Ammon's horn (tissue), 1 donor: ENCODE data around the gene SSC5D.

Source experiments
- DNase-seq: peaks from one replicate; pipeline ENCODE4 v3.0.0-alpha.2; 2016; ENCODE audit warnings: low spot score

Gene SSC5D

DNA sequence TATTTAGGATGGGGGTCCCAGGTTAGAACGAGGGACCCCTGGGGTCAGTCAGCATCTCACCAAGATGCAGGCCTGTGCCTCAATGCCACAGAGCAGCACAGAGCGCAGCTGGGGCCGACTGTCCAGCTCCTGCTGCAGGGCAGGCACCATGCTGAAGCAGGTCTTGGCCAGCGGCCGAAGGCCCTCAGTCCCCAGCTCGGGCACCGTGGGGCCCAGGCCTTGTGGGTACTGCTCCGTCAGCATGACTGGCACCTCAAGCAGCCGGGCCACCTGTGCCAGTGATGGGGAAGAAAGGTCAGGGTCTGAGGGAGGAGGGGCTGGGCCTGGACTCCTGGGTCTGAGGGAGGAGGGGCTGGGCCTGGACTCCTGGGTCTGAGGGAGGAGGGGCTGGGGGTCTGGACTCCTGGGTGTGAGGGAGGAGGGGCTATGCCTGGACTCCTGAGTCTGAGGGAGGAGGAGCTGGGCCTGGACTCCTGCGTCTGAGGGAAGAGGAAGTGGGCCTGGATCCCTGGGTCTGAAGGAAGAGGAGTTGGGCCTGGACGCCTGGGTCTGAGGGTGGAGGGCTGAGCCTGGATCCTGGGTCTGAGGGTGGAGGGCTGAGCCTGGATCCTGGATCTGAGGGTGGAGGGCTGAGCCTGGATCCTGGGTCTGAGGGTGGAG is 32.5 kb upstream of the SSC5D start:
- no peak for DNase-seq

DNA sequence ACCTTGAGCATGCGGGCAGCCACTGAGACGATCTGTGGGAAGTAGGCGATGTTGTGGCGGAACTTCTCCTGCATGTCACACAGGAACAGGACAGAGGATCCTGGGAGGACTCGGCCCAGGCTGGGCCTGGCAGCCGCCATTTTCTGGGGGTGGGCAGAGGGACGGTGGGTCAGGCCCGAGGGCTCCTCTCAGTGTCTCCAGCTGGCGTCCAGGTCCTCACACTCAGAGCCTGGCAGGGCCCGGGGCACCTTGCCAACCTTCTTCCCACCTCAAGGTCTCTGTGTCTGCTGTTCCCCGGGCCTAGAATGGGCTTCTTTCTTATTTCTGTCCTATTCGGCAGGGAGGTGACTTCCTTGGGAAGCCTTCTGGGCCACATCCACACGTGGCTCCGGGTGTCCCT is 31.9 kb upstream of the SSC5D start:
- DNase-seq, result no peak

DNA sequence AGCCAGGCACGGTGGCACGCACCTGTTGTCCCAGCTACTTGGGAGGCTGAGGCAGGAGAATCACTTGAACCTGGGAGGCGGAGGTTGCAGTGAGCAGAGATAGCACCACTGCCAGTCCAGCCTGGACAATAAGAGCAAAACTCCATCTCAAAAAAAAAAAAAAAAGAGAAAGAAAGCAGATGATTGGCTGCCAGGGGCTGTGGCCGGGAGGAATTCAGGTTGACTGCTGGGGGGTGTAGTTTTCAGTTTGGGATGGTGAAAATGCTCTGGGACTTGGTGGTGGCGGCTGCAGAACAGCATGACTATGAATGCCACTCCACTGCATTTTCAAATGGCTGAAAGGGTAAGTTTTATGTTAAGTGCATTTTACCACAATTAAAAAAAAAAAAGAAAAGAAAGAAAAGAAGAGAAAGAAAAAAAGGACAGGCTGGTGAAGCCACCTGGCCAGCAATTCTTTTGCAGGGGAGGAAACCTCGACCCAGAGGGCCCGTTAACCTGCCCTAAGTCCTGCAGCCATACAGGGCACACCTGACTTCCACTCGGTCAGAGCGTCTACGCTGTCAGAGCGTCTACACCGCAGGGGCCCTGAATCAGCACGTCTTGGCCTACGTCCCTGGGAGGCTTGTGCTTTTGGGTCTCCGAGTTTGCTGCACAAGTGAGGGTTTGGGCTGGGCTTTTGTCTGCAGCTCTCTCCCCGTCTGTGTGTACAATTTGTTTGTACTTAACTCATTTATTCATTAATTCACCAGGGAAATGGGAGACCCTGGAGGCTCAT is 30.4 kb upstream of the SSC5D start:
- no peak for DNase-seq

DNA sequence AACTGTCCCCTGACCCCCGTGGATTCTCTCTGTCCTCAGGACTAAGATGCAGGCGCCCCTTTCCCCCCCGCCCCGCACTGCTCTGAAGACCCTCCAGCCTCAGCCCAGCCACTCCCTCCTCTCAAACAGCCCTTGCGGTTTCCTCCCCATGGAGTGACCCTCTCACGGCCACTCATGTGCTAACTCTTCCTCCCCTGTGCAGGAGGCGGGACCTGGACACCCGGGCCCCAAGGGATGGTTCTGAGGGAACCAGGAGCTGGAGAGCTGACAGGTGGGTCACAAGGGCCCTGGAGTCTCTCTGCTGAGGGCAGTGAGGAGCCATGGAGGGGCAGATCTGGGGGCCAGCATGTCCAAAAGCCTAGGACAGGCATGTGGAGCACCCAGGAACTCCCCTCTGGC is 28.7 kb upstream of the SSC5D start:
- DNase-seq, result no peak

DNA sequence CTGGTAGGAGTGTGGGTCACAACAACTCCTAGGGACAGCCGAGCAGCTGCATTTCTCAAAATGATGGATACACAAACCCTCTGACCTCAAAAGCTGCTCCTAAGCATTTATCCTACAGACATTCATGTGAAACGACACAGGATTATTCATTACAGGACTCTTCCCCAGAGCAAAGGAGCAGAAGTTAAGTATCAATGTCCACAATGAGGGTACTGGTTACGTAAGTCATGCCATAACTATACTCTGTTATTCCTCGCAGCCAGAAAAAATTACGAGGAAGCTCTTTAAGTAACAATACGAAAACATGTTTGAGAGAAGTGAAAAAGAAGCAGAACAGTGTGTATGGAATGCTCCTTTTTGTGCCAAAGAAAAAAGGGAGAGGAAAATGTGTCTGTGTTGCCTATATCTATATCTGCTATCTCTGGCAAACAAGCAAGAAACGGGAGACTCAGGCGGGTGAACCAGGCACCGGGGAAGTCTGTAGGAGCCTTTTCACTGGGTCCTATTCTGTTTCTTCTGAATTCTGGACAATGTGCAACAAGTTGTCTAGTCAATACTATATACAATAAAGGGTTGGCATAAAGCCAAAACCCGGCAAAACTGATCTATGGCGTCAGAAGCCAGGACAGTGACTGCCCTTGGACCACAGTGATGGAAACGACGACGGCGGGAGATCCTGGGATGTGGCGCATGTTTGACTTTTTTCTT is 28.1 kb upstream of the SSC5D start:
- DNase-seq, result no peak

DNA sequence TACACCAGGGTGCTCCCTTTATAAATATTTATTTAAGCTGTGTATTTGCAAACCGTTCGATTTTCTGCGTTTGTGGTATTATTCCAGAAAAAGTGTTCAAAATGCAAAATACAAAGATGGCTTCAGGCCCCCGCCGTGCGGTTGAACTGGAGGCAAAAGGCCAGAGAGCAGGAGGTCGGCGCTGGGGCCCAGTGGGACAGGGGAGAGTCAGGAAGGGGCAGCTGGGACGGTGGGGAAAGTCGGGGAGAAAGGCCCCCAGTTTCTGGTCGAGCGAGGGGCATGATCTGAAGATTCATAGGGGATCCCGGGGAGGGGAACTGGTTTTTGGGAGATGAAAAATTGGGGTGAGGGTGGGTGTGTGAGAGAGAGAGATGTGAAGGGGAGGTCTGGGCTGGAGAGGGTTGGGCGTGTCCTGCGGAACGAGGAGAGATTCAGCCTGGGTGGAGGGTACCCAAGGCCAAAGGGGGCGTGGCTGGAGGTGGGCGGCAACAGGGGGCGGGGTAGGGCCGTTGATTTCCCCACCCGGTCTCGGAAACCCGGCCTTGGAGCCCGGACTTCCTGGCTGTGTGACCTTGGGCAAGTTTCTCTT is 27.5 kb upstream of the SSC5D start:
- DNase-seq, result peak; percentile 64

DNA sequence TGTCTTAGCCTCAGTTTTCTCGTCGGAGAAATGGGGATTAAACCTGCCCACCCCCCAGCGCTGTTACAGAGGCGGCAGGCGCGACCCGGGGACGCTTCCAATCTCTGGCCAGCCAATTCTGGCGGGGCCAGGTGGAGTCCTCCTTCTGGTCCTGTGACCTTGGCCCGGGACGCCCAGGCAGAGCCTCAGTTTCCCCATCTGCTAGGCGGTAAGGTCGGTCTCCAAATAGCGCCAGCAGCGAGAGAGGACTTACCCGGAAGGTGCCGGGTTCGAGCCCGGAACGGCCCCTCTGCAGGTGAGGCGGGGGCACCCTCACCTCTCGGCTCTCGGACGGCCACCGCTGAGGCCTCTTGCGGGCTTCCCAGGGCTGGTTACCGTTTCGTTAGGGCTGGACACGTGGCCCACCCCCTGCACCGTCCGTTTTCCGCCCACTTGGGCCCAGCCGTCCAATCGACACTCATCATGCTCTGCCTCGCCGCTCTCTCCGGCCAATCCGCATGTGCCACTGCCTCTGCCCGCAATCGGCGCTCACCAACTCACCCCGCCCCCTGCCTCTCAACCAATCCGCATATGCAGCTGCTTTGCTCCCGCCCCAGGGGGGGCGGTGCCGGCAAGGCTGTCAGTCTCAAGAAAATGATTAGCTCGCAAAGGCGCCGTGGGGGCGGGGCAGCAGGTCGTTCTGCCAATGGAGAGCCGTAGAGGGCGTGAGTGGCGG is 26.8 kb upstream of the SSC5D start, which contains the start of gene ISOC2:
Gene ISOC2, minus strand, starts transcription at position 384 of the 715 bp plus-strand sequence. CDS start 5,156 bp downstream, outside the sequence.
- DNase-seq, result peak; percentile 100

DNA sequence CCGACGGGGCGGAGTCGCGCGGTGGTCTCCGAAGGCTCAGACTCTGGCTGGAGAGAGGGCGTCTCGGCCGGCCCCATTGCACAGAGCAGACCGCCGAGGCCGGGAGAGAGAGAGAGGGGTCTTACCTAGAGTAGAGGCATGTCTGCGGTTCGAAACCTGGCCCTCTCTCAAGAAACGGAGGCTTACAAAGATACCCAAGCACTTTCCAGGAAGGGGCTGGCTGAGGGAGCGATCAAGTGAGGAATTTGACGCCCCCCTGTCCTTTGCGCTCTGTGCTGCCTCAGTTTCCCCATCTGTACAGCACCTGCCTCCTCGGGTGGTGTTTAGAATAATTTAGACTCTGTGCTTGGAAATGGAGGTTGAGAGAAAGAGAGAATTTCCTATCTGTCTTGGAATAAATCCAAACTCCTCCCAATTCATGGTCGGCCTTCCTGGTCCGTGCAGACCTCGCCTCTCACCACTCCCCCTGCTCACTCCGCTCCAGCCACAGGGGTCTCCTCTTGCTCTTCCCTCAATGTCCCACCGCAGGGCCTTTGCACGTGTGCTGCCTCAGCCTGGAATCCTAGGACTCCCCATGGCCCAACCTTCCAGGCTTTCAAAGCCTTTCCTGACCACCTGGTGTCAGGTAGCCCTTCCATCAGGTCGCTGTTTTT is 26.1 kb upstream of the SSC5D start:
- DNase-seq, result peak; percentile 24

DNA sequence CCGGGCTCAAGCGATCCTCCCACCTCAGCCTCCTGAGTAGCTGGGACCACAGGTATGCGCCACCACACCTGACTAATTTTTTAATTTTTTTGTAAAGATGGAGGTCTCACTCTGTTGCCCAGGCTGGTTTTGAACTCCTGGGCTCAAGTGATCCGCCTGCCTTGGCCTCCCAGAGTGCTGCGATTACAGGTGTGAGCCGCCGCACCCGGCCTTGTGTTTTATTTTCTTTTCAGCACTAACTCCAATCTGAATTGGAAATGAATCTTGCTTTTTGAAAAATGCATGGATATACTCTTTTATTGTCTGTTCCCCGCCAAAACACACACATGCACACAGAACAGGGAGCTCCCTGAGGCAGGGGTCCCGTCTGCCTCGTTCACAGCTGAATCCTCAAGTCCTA is 25.5 kb upstream of the SSC5D start:
- DNase-seq, result no peak

DNA sequence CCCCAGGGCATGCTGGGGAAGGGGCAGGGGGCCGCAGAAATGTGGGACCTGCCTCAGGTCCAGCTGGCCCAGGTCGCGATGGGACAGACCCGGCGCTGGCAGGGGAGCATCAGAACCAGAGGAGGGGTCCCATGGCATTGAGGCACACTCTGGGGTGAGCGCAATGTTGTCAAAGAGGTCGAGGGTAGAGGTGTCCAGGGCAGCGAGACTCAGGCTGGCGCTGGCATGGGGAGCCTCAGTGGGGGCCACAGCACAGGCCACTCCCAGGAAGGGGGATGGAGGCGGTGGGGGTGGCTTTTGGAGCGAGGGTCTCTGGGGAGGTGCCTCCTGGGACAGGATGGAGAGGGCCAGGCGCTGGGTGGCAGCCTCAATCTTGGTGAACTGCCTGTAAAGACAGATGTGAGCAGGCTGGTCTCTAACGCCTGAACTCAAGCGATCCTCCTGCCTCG is 24.6 kb upstream of the SSC5D start:
- DNase-seq, result no peak

DNA sequence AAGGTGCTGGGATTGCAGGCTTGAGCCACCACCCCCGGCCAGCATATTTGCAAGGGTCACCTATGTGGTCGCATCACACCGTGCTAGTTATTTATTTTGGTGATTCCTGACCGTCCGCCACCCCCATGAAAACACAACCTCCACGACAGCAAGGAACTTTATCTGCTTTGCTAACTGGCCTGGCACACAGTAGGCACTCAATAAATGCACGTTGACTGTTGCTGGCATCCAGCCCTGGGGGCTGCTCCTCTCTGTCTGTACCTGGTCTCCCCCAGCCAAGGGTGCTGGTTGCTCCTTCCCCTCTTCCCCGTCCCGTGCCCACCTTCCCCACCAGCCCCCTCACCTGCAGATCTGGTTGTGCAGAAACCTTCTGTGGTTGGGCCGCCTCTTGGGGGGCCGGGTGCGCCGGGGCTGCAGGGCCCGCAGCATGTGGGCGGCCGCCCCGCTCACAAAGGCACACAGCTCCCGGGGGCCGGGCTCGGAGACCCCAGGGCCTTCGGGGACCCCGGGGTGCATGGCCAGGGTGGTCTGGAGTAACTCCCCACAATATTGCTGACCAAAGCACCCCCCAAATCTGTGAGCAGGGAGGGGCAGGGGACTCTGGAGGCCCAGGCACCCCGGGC is 24.1 kb upstream of the SSC5D start:
- no peak for DNase-seq

DNA sequence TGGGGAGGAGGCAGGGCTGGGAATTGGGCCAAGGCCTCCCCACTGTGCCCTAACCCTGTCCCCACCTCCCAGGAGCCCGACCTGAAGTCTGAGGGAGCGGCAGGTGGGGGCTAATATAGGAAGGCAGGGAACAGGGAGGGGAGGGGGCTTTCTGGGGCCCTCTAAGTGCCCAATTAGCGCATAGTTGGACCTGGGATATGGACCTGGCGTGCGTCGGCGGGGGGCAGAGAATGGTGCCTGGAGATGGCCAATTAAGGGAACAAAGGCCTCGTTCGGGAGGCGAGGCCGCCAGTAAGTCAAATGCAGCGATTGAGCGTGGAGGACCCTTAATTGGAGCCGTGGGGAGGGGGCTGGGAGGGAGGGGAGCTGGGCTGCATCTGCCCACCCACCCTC is 23.6 kb upstream of the SSC5D start, which contains the start of gene C19orf85:
Gene C19orf85, minus strand, starts transcription at position 90 of the 393 bp plus-strand sequence. CDS start 197 bp downstream, outside the sequence.
- no peak for DNase-seq

DNA sequence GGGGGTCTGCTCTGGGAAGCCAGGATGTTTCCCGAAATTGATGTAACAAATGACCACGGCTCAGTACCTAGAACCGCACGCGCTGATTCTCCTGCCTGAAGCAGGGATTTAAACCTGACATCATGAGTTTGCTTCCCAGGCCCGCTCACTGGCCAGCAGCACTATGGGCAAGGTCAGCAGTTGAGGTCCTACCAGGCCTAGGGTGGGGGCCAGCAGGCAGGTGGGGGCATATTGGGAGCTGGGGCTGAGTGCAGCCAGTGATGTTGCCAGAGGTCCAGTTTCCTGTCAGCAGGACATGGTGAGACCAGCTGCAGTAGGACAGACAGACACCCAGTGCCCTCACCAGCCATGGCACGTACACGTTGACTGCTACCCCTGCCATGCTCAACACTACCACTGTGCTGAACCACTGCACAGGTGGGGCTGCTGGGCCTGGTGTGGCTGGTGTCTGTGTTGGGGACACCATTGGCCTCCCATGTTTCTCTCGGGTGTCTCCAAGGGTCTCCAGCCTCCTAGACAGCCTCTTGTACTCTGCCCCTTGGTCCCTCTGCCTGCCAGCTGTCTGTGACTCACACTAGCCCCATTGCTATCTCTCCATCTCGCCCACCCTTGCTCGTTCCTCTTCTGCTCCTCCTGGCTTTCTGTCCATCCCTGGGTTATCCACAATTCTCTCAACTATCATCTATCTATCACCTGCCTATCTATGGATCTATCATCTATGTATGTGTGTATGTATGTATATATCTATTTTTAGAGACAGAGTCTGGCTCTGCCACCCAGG is 22.6 kb upstream of the SSC5D start:
- DNase-seq, result no peak

DNA sequence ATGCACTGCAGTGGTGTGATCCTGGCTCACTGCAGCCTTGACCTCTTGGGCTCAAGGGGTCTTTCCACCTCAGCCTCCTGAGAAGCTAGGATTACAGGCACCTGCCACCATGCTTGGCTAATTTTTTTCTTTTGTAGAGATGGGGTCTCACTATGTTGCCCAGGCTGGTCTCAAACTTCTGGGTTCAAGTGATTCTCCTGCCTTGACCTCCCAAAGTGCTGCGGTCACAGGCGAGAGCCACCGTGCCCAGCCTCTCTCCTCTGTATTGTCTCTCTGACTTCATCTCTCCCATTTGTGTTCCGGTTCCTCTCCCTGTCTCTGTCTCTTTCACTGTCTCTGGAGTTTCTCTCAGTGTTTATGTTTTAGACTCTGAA is 22.0 kb upstream of the SSC5D start:
- no peak for DNase-seq

DNA sequence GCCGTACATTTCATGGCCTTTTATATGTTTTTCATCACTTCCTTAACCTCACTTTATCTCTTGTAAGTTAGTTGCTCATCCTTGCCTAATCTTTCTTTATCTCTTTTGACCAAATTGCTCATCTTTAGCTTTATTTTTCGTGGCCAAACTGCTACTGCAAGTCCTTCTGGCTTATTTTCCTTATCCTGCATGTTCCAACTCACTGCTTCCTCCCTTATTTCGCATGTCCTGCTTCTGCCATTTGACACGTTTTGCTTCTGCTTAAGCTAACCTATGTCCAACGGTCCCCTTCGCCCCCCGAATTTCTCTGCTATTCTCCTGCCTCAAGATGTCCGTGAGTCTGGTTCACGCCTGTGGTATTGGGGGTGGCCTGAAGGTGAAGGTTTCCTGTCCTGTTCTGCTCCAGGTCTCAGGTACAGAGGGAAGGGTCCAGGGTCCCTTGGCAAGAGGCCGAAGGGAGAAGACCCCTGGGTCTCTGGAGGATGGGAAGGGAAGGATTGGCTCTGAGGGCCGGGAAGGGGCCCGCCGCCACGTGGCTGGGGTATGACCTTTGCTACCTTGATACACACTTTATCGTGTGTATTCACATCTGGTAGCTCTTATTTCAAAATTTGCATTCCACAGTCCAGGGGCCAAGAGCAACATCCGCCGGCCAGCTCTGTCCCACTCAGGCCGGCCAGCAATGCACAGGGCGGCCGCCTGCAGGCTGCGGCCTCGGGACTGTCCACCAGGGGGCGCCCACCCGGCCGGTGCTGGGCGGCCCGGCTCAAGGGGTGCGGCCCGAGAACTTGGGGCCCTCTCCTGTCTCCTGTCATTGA is 20.8 kb upstream of the SSC5D start:
- peak; percentile 54 for DNase-seq

DNA sequence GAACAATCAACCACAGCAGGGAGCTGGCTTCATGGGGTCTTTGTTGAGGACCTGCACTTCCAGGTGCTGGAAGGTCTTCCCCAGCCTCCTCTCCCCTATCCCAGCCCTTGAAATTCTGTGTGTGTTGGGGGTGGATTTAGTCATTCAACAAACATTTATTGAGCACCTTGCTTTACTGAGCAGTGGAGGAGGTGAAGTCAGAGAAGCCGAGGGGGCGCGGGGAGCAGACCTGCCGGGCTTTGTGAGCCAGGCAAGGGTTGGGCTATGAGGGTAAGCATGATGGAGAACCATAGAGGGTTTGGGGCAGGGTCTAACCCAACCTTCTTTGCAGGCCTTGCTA is 20.2 kb upstream of the SSC5D start:
- no peak for DNase-seq

DNA sequence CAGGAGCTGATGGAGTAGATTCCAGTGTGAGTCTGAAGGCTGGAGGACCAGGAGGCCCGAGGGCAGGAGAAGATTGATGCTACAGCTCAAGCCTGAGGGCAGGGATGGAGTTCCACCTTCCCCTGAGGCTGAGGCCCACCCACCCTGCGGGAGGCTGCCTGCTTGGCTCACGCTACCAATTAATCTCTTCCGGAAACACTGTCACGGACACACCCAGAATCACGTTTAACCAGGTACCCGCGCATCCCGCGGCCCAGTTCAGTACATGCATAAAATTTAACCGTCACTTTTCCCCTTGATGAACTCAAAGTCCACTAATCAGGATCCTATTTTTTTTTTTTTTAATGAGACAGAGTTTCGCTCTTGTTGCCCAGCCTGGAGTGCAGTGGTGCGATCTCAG is 17.0 kb upstream of the SSC5D start:
- no peak for DNase-seq

DNA sequence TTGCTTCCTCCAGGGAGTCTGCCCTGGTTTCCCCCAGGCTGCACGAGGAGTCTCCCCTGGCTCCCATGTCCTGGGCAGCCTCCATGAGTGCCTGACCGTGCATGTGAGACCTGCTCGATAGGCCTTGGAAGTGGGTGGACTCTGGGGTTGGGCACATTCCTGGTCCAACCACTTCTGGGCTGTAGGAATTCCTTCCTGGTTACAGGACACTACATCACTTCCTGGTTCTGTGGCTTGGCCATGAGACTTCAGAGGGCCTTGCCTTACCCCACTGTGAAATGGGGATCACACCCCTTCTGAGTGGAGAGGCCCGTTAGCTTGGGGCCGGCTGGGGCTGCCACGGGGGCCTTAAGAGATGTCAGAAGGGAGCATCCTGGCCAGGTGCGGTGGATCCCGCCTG is 15.8 kb upstream of the SSC5D start:
- no peak for DNase-seq
